ENCODE data around the gene NTRK2. TPM values are rescaled to one million over a fixed set of nuclear protein-coding genes. Genes with fewer than 3 reads are reported as not detected.

The NTRK2 gene
- total RNA-seq, 4 donors from 2014 or later, result 2.6 to 8.5 (median 6.0) TPM

DNA sequence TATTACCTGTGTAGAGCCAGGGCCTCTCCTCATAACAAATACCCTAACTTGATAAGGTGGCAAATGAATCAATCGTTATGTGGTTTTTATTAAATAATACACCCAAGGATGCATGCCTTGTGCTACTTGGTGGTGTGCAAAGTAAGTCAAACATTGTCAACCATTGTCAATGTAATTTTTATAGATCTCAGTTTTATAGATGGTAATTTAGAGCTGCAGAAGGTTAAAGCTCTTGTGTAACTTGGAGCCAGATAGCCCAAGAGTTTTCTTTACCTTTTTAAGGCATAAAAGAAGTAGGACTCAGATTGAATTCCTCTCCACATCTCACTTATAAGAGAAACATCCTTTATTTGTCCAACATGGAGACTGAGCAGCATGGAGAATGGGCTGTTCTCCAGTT is 304.7 kb downstream of the NTRK2 start:
- no peak overlapping the region for H3K27ac ChIP-seq
- H3K9me3 ChIP-seq, result no peaks in the 10 kb centered on the region
- no peaks in the 10 kb centered on the region for H3K4me1 ChIP-seq
- ATAC-seq, result no peak
- no peak overlapping the region for H3K4me3 ChIP-seq
- H3K27me3 ChIP-seq, result no peaks in the 10 kb centered on the region
- H3K36me3 ChIP-seq, result no peaks in the 10 kb centered on the region
- TF ChIP-seq, protein P1, sequence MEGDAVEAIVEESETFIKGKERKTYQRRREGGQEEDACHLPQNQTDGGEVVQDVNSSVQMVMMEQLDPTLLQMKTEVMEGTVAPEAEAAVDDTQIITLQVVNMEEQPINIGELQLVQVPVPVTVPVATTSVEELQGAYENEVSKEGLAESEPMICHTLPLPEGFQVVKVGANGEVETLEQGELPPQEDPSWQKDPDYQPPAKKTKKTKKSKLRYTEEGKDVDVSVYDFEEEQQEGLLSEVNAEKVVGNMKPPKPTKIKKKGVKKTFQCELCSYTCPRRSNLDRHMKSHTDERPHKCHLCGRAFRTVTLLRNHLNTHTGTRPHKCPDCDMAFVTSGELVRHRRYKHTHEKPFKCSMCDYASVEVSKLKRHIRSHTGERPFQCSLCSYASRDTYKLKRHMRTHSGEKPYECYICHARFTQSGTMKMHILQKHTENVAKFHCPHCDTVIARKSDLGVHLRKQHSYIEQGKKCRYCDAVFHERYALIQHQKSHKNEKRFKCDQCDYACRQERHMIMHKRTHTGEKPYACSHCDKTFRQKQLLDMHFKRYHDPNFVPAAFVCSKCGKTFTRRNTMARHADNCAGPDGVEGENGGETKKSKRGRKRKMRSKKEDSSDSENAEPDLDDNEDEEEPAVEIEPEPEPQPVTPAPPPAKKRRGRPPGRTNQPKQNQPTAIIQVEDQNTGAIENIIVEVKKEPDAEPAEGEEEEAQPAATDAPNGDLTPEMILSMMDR (IDR thresholded peaks at IDR 0.05), result no peak
- TF ChIP-seq POLR2AphosphoS5 (IDR thresholded peaks at IDR 0.05), result no peak
- no peak for TF ChIP-seq EP300 (IDR thresholded peaks at IDR 0.05)
- no peak for TF ChIP-seq POLR2A (IDR thresholded peaks at IDR 0.05)
- 86 to 100% methylated on average over 1 of the region's 1 CpG for WGBS, 2 donors (ENCODE audit: low coverage in 1 of 2)

DNA sequence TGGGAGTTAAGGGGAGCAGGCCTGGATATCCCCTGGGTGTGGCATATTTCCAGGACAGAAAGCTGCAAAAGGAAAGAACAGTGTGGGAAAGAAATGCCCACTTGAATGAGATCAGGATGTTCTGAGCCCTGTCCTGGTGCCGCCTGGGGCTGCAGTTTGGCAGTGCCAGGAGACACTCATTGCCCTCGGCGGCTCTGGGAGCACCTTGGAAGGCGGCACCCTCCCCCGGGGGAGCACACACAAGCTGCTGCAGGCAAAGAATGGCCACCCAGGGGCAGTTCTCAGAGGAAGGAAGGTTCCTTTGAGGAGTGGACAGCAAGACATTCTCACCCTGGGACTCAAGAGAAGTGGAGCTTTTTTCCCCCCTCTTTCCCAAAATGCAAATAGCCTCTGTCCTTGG is 305.3 kb downstream of the NTRK2 start:
- Histone ChIP-seq H3K27me3 (no peaks in the 10 kb centered on the region), H3K4me3 (no peak overlapping the region), H3K36me3 (no peaks in the 10 kb centered on the region), H3K9me3 (no peaks in the 10 kb centered on the region), H3K27ac (no peak overlapping the region), H3K4me1 (no peaks in the 10 kb centered on the region)
- TF ChIP-seq POLR2AphosphoS5 (IDR thresholded peaks at IDR 0.05) (no peak), EP300 (IDR thresholded peaks at IDR 0.05) (no peak), POLR2A (IDR thresholded peaks at IDR 0.05) (no peak)
- TF ChIP-seq, protein P1 (IDR thresholded peaks at IDR 0.05), result no peak
- WGBS, 2 donors (ENCODE audit: low coverage in 1 of 2), result 86% methylated on average over 1 of the region's 5 CpGs; no CpG with 5 or more reads in 1 of the 2 donors
- no peak for ATAC-seq

DNA sequence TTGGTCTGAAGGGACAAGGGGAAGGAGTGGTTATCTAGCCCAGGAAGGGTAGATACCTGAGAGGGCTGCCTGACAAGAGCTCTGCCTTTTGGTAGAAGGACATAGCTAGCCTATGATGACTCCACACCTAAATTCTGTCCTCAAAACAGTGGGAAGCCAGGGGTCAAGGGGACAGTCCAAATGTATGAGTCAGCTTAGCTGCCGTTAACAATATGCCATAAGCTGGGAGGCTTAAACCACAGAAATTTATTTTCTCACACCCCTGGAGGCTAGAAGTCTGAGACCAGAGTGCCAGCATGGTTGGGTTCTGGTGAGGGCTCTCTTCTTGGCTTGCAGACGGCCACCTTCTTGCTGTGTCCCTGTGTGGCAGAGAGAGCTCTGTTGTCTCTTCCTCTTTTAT is 306.4 kb downstream of the NTRK2 start:
- ATAC-seq, result no peak

DNA sequence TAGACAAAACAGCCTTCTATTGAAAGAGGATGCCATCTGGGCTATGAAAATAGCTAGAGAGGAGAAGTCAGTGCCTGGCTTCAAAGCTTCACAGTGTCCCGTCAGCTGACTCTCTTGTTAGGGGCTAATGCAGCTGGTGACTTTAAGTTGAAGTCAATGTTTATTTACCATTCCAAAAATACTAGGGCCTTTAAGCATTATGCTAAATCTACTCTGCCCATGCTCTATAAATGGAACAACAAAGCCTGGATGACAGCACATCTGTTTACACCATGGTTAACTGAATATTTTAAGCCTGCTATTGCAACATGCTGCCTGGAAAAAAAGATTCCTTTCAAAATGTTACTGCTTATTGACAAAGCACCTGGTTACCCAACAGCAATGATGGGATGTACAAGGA is 309.1 kb downstream of the NTRK2 start:
- Histone ChIP-seq H3K9me3 (no peaks in the 10 kb centered on the region), H3K4me1 (no peaks in the 10 kb centered on the region), H3K36me3 (no peaks in the 10 kb centered on the region), H3K27me3 (no peaks in the 10 kb centered on the region), H3K27ac (no peak overlapping the region), H3K4me3 (no peak overlapping the region)
- TF ChIP-seq POLR2A (IDR thresholded peaks at IDR 0.05) (no peak), EP300 (IDR thresholded peaks at IDR 0.05) (no peak), POLR2AphosphoS5 (IDR thresholded peaks at IDR 0.05) (no peak)
- TF ChIP-seq, protein P1 (IDR thresholded peaks at IDR 0.05), result no peak
- ATAC-seq, result no peak
- WGBS, 2 donors (ENCODE audit: low coverage in 1 of 2), result 67 to 75% methylated on average over 1 of the region's 1 CpG

More for the DNA sequence above, 306.4 kb downstream of the NTRK2 start:
- H3K27me3 ChIP-seq, result no peaks in the 10 kb centered on the region
- H3K27ac ChIP-seq, result no peak overlapping the region
- no peaks in the 10 kb centered on the region for H3K9me3 ChIP-seq
- H3K36me3 ChIP-seq, result no peaks in the 10 kb centered on the region
- no peaks in the 10 kb centered on the region for H3K4me1 ChIP-seq
- 55 to 73% methylated on average over 1 to 2 of the region's 2 CpGs for WGBS, 2 donors (ENCODE audit: low coverage in 1 of 2)
- no peak overlapping the region for H3K4me3 ChIP-seq
- TF ChIP-seq POLR2AphosphoS5 (IDR thresholded peaks at IDR 0.05) (no peak), EP300 (IDR thresholded peaks at IDR 0.05) (no peak), POLR2A (IDR thresholded peaks at IDR 0.05) (no peak)
- TF ChIP-seq, protein P1 (IDR thresholded peaks at IDR 0.05), result no peak

DNA sequence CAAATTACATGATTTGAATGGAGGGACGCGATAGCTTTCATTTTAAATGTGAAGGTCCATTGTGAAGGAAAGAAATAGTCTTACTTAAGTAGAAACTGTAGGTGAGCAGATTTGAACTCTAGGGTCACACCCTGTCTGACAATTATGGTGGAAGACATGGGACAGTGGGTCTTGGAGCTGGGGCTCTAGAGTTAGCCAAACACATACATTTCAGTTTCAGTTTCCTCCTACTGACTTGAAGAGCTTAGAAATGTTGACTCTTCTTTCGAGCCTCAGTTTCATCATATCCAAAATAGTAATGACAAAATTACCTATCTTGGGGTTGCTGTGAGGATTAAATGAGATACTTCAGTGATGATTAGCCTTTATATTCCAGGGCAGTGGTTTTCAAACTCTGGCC is 314.2 kb downstream of the NTRK2 start:
- no peaks in the 10 kb centered on the region for H3K4me1 ChIP-seq
- ATAC-seq, result no peak
- 93 to 97% methylated on average over 3 of the region's 3 CpGs for WGBS, 2 donors (ENCODE audit: low coverage in 1 of 2)
- no peak overlapping the region for H3K4me3 ChIP-seq
- TF ChIP-seq POLR2AphosphoS5 (IDR thresholded peaks at IDR 0.05) (no peak), EP300 (IDR thresholded peaks at IDR 0.05) (no peak), POLR2A (IDR thresholded peaks at IDR 0.05) (no peak)
- TF ChIP-seq, protein P1 (IDR thresholded peaks at IDR 0.05), result no peak
- H3K36me3 ChIP-seq, result no peaks in the 10 kb centered on the region
- no peaks in the 10 kb centered on the region for H3K9me3 ChIP-seq
- H3K27ac ChIP-seq, result no peak overlapping the region
- H3K27me3 ChIP-seq, result no peaks in the 10 kb centered on the region

Measured in gastroesophageal sphincter (tissue), 4 donors.